ENCODE results near the gene GTPBP3. TPM values are rescaled to one million over a fixed set of nuclear protein-coding genes. Genes with fewer than 3 reads are reported as not detected.

The GTPBP3 gene
- total RNA-seq, 1 donor from 2014 or later = 22.0 TPM

DNA sequence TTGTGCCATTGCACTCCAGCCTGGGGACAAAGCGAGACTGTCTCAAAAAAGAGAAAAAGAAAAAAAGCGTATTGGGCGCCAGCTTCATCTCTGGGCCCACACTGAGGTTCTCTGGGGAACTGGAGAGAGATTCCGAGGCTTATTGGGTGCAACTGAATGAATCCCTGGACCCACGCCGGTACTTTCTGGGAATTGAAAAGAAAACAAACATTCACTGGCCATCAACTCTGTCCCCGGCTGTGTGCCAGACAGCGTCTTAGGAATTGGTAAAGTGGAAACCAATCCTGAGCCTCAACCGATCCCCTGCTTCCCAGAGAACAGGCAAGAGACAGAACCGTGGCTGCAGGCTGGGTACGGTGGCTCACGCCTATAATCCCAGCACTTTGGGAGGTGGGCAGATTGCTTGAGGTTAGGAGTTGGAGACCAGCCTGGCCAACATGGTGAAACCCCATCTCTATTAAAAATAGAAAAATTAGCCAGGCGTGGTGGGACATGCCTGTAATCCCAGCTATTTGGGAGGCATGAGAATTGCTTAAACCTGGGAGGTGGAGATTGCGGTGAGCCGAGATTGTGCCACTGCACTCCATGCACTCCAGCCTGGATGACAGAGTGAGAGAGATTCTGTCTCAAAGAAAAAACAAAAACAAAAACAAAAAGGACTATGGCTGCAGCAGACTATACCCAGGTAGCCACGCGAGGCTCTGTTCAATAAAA lies 11.3 kb upstream of the GTPBP3 start:
- DNase-seq (ENCODE audit: low spot score) (peak; percentile 79), ATAC-seq (peak; percentile 53)
- intact Hi-C loops (cut with DNase I) = no loop called here

DNA sequence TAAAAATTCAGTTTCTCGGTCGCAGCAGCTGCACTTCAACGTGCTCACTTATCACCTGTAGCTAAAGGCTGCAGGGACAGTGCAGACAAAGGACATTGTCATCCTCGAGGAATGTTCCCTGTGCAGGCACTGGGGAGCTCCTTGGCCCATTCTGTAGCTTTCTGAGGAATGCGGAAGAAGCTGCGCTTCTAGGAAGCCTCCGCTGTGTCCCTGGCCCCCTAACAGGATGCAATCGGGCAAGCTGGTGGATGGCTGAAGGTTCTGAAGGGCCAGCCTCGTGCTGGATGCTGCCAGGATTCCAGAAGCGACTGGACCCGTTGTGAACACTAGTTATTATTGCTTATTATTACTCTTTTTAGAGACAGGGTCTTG lies 10.8 kb upstream of the GTPBP3 start:
- intact Hi-C loops (cut with DNase I) = no loop called here
- peak; percentile 24 for ATAC-seq
- DNase-seq (ENCODE audit: low spot score) = no peak

DNA sequence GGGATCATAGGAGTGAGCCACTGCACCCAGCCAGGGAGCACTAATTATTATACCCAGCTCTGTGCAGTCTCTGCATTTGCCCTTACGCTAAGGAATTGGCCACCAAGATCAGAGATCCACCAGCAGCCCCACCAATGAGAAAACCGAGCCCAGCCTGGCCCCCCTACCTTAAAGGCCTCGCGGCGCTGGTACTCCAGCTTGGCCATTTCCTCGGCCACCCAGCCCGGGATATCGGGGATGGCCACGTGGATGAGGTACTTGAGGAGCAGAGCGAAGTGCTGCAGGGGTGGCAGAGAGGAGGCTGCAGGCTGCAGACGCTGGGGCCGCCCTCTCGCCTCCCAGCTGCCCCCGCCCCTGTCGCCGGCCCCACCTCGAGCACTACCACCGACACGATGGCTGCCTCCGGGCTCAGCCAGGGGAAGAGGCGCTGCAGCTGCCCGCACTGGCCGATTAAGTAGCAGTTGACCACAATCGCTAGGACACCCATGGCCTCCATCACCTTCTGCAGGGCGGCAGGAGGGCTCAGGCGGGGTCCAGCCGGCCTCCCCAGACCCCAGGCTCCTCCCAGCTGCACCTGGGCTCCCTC lies 10.2 kb upstream of the GTPBP3 start:
- peak; percentile 57 for DNase-seq (ENCODE audit: low spot score)
- intact Hi-C loops (cut with DNase I) = no loop called here
- no peak for ATAC-seq

DNA sequence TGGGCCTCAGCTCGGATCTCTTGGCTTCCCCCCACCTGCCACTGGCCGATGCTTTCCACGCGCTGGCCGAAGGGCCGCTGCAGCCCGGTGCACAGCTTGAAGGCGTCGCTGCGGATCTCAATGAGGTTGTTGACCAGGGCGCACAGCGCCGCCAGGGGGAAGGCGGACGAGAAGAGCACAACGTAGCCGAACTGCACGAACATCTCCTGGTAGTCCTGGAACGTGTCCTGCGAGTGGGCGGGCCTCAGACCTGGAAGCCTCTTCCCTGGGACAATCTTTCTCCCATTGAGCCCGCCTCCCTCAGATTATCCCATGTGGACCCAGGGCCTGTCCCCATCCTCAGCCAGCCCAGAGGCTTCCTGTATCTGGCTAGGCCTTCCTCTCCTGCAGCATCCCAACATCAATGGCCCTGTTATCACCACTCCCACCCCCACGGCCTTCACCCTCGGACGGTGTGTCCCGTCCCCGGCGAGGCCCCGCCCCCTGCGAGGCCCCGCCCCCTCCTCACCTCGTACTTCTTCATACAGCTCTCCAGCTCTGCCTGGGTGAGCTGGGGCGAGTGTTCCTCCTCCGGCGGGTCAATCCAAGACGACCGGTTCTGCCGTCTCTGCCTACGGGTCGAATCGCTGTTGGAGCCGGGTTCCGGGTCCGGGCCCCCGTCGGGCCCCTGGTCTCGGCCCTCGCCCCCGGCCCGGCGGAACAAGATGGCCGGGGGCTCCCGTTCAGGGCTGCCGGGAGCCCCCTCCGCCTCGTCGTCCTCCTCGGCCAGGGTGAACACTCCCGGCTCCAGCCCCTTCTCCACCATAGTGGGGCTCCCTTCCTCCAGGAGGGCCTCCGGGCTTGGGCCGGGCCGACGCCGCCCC lies 9.5 kb upstream of the GTPBP3 start:
- DNase-seq (ENCODE audit: low spot score) = peak; percentile 61
- intact Hi-C loops (cut with DNase I) = no loop called here
- ATAC-seq = peak; percentile 3

DNA sequence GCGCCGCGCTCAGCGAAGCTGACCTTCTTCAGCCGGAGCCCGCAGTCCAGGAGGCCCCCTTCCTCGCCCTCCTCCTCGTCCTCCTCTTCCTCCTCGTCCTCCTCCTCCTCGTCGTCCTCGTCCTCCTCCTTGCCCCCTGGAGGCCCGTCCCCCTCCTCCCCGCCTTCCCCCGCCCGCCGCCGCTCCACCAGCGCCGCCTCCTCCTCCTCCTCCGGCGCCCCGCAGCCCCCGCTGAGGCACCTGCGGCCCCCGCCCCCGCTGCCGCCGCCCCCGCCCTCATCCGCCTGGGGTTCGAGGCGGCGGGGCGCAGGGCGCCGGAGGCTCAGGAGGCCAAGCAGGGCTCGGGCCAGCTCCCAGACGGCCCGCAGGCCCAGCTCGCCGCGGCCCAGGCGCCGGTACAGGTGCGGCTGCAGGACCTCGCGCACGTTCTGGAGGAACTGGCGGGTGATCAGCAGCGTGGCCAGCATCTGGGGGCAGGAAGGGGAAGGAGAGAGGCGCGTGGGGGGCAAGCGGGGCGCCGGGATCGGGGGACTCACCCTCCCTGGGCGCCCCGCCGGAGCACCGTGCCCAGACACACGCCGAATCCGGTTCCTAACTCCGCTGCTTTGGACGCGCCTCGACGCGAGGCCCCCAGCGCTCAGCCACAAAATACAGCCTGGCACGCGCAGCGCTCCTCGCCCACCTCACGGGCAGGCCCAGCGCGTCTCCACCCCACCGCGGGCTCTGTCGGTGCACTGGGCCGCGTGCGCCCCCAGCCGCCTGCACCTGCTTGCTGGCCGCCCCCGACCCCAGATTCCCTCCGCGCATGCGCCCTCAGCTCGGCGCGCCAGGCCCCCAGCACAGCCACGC lies 8.6 kb upstream of the GTPBP3 start:
- ATAC-seq = no peak
- intact Hi-C loops (cut with DNase I) = no loop called here
- DNase-seq (ENCODE audit: low spot score) = peak; percentile 56

DNA sequence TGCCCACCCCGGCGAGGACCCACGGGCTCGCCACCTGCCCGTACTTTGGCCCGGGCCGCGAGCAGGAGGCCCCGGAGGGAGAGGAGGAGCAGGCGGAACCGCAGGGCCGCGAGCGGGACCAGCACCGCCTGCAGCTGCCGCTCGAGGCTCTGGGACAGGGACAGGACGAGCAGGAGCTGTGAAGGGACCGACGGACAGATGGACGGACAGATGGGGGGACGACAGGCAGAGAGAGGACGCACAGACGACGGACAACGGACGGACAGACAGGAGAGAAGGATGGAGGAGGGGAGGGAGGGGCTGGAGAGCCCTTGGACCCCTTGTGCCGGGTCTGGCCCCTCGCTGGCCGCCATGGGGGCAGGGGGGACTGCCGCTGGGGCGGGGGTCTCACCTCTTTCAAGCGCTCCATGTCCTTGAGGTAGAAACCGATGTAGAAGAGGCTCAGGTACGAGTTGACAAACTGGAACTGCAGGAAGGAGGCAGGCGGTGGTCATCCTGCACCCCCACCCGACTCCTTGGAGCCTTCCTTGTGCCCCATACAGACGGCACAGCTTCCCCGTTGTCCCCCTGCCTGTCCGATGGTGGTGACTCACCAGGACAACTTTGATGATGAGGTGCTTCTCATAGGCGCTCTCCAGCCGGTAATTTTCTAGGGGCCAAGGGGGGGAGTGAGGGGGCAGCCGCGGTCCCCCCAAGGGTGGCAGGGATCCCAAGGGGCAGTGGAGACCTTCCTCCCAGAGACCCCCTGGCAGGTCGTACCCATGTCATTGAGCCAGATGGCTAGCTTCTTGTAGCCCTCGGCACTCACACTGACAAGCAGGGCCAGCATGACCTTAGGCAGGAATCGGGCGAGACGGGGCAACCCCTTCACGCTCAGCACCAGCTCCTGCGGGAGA lies 7.7 kb upstream of the GTPBP3 start:
- DNase-seq (ENCODE audit: low spot score) (peak; percentile 58), ATAC-seq (no peak)
- intact Hi-C loops (cut with DNase I) = no loop called here

DNA sequence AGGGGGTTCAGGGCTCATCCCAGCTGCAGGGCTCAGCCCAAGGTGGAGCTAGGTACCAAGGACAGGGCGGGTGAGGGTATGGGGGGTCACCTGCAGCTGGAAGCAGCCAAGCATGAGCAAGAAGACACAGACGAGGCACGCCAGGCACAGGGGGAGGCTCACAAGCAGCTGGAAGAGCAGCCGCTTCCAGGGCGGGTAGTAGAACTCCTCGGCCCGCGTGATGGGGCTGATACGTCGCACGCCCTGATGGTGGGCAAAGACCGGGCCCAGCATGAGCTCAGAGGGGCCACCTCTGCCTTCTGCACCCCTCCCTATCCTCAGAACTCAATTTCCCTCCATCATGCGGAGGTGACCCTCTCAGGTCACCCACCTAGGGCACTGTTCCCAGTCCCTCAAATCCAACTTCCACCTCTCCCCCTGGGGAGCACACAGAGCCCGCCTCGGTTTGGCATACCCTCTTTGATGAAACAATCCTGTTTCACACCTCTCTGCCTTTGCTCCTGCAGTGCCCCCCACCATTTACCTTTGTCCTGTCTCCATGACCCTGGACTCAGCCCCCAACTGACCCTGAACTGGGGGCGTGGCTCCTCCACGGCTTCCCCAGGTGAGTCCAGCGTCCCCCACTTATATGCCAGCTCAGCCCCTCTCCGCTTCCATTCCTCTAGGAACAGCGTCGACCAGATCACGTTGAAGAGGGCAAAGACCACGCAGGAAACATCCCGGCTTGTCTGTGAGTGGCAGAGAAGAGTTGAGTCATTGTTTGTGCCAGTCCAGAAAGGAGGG lies 6.9 kb upstream of the GTPBP3 start:
- no peak for ATAC-seq
- intact Hi-C loops (cut with DNase I) = no loop called here
- DNase-seq (ENCODE audit: low spot score) = no peak

DNA sequence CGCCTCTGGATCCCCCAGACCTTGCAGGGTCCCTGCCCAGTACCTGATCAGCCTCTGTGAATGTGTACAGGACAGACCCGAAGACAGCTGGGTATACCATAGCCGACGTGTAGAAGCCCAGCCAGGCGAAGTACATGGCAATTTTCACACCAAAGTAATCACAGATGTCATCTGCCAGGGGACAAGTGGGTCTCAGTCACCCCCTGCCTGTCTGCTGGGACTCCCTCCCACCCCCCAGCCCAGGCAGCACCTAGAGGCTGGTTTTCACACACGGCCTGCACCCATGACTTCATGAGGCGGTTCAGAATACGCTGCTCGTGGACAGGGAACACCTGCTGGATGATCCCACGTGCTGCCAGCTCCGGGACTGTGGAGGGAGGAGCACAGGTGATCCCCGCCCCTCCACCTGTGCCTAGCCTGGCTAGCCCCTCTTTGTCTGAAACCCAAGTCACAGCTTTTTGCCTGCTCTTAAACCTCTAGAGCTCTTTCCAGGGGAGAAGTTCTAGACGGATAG lies 6.3 kb upstream of the GTPBP3 start:
- intact Hi-C loops (cut with DNase I) = no loop called here
- DNase-seq (ENCODE audit: low spot score) (peak; percentile 57), ATAC-seq (no peak)

DNA sequence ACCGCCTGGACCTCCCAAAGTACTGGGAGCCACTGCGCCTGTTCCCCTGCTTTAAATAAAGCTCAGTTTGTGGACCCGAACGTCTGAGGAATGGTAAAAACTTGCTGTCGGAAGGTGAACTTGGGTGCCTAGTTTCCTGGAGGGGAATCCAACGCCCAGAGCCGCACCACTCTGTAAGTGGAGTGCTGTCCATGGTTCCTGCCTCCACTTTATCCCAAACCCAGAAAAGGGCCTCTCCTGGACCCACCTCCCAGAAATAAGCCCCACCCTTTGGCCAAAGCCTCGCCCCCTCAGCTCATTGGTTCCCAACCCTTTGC lies 5.0 kb upstream of the GTPBP3 start:
- ATAC-seq = no peak
- intact Hi-C loops (cut with DNase I) = no loop called here
- no peak for DNase-seq (ENCODE audit: low spot score)

DNA sequence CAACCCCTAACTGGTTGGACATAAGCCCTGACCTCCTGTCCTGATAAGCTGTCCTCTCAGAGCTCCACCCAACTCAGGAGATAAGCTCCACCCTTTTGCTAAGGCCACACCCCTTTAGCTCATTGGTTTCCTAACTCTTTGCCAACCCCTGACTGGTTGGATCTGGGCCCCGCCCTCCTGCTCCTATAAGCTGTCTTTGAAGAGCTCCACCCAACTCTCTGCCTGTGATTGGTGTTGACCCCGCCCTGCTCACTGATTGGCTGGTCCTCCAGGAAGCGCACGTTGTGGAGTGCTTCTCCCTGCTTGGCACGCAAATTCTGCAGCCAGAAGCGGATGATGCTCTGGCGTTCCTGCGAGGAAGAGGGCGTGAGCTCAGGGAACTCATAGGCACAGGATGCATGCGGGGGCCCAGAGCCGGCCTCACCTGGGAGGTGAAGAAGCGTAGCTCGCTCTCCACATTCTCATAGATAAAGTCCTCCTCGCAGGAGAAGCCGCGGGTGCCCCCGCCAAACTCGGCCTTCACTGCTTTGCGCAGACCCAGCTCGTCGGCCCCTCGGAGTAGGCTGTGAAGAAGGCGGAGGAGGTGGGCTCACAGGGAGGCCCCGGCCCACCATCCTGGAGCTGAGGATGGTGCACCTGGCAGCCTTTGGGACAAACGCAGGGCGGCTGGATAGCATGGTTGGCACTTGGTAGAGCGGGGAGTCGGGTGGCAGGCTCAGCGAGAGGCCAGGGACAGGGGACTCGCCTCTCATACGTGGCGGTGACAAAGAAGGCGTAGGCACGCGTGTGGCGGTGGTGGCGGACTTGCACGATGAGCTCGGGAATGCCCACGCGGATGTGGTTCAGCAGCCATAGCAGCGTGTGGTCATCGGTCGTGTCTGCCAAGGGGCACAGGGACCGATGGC lies 4.4 kb upstream of the GTPBP3 start:
- intact Hi-C loops (cut with DNase I) = no loop called here
- ATAC-seq (no peak), DNase-seq (ENCODE audit: low spot score) (no peak)

DNA sequence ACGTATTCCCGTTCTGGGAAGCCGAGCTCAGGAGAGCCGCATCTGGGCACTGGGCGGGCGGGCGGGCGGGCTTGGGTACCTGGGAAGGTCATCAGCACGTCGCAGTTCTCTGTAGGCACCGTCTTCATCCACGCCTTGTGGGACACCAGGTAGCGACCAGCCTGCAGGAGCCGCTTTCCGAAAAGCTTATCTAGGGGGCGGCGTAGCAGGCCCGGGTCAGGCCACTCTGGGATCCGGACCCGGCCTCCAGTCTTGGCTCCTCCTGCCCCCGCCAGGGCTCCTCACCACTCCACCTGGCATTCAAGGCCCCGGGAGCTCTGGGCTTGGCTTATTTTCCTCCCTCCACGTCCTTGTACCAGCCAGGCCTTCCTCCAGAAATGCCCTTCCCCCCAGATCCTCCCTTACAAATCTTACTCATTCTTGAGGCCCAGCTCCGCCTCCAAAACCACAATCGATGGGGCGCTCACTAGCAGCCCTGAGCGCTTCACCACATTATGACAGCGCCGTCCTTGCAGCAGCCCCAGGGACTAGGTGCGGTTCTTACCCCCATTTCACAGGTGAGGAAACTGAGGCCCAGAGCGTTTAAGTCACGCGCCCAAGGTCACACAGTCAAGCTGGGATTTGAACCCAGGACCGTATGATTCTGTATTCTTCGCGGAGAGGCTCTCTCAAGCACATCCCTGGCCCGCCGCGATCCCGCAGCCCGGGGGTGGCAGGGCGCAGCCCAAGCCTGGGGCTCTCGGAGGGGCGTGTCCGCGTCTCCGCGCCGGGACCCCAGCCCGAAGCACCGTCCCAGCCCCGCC lies 3.5 kb upstream of the GTPBP3 start:
- DNase-seq (ENCODE audit: low spot score) (no peak), ATAC-seq (no peak)
- intact Hi-C loops (cut with DNase I) = no loop called here

DNA sequence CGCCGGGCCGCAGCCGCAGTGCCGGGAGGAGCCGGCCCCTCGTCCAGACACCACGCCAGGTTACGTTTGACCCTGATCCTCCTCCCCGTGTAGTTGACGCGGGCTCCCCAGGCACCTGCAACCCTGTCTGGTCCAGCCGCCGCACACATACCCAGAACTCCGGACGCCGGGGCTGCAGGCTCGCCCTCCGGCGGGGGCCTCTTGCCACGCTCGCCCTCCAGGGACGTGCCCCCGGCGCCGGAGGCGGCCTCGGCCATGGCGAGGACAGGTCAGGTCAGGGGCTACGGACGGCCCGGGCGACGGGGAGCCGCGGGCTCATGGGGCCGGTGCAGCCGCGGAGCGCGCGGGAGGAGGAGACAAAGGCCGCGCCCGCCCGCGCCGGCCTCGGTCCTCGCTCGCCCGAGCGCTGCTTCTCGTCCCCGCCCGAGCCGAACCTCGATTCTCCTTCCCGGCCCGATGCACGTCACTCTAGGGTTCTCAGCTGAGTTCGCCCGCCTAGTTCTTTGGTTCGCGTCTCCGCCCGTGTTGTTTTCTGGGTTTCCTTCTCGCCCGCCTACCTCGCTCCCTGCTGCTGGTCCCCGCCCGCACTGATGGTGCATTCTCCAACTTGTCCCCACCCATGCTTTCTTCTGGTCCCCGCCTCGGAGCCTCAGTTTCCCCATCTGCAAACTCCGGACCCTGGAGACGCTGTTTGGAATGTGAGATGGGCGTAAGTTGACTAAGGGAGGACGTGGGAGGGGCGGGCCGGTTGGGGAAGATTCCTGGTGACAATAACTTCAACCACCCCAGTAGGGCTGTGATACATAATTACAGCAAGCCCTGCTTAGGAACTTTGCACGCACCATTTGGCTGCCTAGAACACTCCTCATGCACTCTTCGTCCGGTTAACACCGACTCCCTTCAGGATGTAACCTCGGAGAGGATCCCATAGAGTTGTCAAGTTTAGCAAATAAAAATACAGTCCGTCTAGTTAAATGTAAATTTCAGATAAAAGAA lies 2.6 kb upstream of the GTPBP3 start, which contains the start of gene ANO8:
Gene ANO8 (minus strand): TSS at position 442 of the 996 bp plus-strand sequence. CDS start 185 bp downstream, at position 257.
- intact Hi-C loops (cut with DNase I) = no loop called here
- peak; percentile 96 for DNase-seq (ENCODE audit: low spot score)
- ATAC-seq = peak; percentile 84

DNA sequence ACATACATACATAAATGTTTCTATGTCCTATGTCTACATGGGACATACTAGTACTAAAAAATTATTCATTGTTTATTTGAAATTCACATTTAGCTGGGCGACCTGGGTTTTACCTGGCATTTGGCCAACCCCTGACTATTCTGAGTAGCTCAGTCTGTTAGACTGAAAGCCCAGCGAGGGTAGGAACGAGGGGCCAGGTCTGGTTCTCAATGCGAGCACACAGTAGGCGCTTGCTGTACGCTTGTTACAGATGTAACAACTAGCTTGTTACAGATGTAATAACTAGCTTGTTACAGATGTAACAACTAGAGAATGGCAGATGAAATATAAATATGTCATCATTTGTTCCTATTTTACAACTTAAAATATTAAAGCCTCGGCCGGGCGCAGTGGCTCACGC lies 1.8 kb upstream of the GTPBP3 start:
- DNase-seq (ENCODE audit: low spot score) (no peak), ATAC-seq (no peak)
- intact Hi-C loops (cut with DNase I) = no loop called here

DNA sequence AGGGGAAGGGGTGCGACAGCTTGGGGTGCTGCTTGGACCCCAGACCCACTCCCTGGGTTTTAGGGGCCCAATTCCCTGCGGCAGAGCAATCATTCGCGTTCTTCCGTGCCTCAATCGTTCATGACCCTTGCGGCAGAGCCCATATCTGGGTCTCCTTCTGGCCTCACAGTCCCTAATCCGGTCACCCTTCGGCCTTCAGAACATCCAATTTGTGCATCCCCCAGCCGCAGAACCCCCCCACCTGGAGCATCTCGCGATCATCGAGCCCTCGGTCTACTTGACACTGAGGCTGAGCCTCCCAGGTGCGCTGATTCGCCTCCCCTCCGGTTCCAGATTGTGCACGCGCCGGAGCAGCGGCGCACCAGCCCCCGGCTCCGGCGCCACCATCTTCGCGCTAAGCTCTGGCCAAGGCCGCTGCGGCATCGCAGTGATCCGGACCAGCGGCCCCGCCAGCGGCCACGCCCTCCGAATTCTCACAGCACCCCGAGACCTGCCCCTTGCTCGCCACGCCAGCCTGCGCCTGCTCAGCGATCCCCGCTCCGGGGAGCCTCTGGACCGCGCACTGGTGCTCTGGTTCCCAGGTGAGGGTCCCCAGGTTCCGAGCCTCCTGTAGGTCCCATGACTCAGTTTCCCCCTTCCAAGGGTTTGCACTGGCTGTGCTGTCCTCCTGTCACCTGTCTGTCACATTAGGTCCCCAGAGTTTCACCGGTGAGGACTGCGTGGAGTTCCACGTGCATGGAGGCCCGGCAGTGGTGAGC lies 501 bp downstream of the GTPBP3 start:
- ATAC-seq = no peak
- intact Hi-C loops (cut with DNase I) = no loop called here
- no peak for DNase-seq (ENCODE audit: low spot score)

Measured in sciatic nerve (tissue), 2 donors.